T-cell (primary cell): ENCODE measurements around the gene PRMT1. TPM values are rescaled to one million over a fixed set of nuclear protein-coding genes. Genes with fewer than 3 reads are reported as not detected.

Experiments used
- total RNA-seq, 35 experiments: library from RNA in 6 of 35; stranded (reverse) in 6 of 35; fragments of 120-200 nt in 1 of 35; gene quantifications; one replicate each; pipeline versions ENCODE4 v1.2.1 to v1.2.4 and lab custom pipeline; 2013 to 2026

The PRMT1 gene
- total RNA-seq, 5 donors from 2014 or later (not counting 1 experiment from before 2014, with no cell fraction given): 72.0 to 116 (median 107) TPM

Other genes with a start within 250 kb of the PRMT1 start
- gene SLC17A7, start 235.7 kb upstream of the PRMT1 start, total RNA-seq: under 1 TPM in 2 of 5 donors, not detected in 3; 0.09 to 0.20 TPM
- 100 to 1,000 TPM; 122 to 196 (median 163) TPM for gene PIH1D1, start 225.5 kb upstream of the PRMT1 start, total RNA-seq
- gene ALDH16A1, start 224.0 kb upstream of the PRMT1 start, total RNA-seq: 10 to 100 TPM; 32.8 to 57.2 (median 46.3) TPM
- 100 to 1,000 TPM; 238 to 356 (median 260) TPM for gene FLT3LG, start 203.1 kb upstream of the PRMT1 start, total RNA-seq
- gene RPL13A, start 189.7 kb upstream of the PRMT1 start, total RNA-seq: 1,000 to 10,000 TPM; 5,307 to 6,396 (median 5,878) TPM
- 1,000 to 10,000 TPM; 2,401 to 3,215 (median 2,914) TPM for gene RPS11, start 180.8 kb upstream of the PRMT1 start, total RNA-seq
- gene FCGRT, start 164.6 kb upstream of the PRMT1 start, total RNA-seq: 10 to 100 TPM; 20.3 to 41.5 (median 26.4) TPM
- 1 to 10 TPM; 1.2 to 5.7 (median 1.3) TPM for gene RCN3, start 149.3 kb upstream of the PRMT1 start, total RNA-seq
- gene NOSIP, start 96.7 kb upstream of the PRMT1 start, total RNA-seq: 100 to 1,000 TPM; 152 to 297 (median 176) TPM
- gene PRRG2, start 96.0 kb upstream of the PRMT1 start, total RNA-seq: 1 to 10 TPM in 3 of 5 donors, under 1 TPM in 2; 0.37 to 1.7 (median 1.2) TPM
- 10 to 100 TPM; 50.8 to 81.7 (median 78.8) TPM for gene PRR12, start 86.1 kb upstream of the PRMT1 start, total RNA-seq
- 10 to 100 TPM in 3 of 5 donors, 1 to 10 TPM in 2; 8.5 to 15.4 (median 13.0) TPM for gene RRAS, start 37.1 kb upstream of the PRMT1 start, total RNA-seq
- gene SCAF1, start 35.1 kb upstream of the PRMT1 start, total RNA-seq: 10 to 100 TPM; 40.0 to 81.9 (median 75.4) TPM
- gene IRF3, start 11.4 kb upstream of the PRMT1 start, total RNA-seq: 100 to 1,000 TPM; 191 to 376 (median 350) TPM
- 10 to 100 TPM; 15.6 to 26.6 (median 24.1) TPM for gene BCL2L12, start 11.3 kb upstream of the PRMT1 start, total RNA-seq
- 1 to 10 TPM; 3.5 to 6.4 (median 5.6) TPM for gene ADM5, start 12.3 kb downstream of the PRMT1 start, total RNA-seq
- gene CPT1C, start 13.8 kb downstream of the PRMT1 start, total RNA-seq: 1 to 10 TPM in 4 of 5 donors, not detected in 1; 1.4 to 2.2 (median 1.5) TPM
- gene TSKS, start 86.0 kb downstream of the PRMT1 start, total RNA-seq: 1 to 10 TPM in 3 of 5 donors, under 1 TPM in 2; 0.23 to 4.1 (median 2.1) TPM
- gene AP2A1, start 89.7 kb downstream of the PRMT1 start, total RNA-seq: 10 to 100 TPM; 49.6 to 64.8 (median 62.2) TPM
- gene FUZ, start 136.0 kb downstream of the PRMT1 start, total RNA-seq: 10 to 100 TPM; 12.8 to 31.2 (median 23.7) TPM
- 10 to 100 TPM; 46.0 to 64.1 (median 57.6) TPM for gene MED25, start 141.0 kb downstream of the PRMT1 start, total RNA-seq
- gene PTOV1, start 173.9 kb downstream of the PRMT1 start, total RNA-seq: 100 to 1,000 TPM; 149 to 165 (median 156) TPM
- gene PNKP, start 190.3 kb downstream of the PRMT1 start, total RNA-seq: 100 to 1,000 TPM; 129 to 209 (median 193) TPM
- gene AKT1S1, start 200.1 kb downstream of the PRMT1 start, total RNA-seq: 10 to 100 TPM; 13.3 to 24.9 (median 21.4) TPM
- 100 to 1,000 TPM in 1 of 5 donors, 10 to 100 TPM in 4; 46.5 to 102 (median 88.6) TPM for gene TBC1D17, start 200.4 kb downstream of the PRMT1 start, total RNA-seq
- gene IL4I1, start 219.6 kb downstream of the PRMT1 start, total RNA-seq: 10 to 100 TPM in 1 of 5 donors, 1 to 10 TPM in 4; 2.0 to 12.4 (median 4.0) TPM